A673 (cell line): ENCODE measurements around the gene PHYHIPL.

Experiments
- CTCF ChIP-seq: fragments of 300-800, 200-600 bp; sonication (generic); conservative IDR thresholded peaks from 2 replicates; pipeline ENCODE4 v1.5.1; 2017; ENCODE audit warnings: low read depth, mild to moderate bottlenecking, antibody characterized with exemption, low read length, moderate library complexity, mixed read lengths
- EZH2 ChIP-seq: fragments of 200-600 bp; sonication (generic); IDR thresholded peaks from 2 replicates; pipeline ENCODE4 v1.6.1; 2017; ENCODE audit warnings: borderline replicate concordance, low read depth, mild to moderate bottlenecking, mixed read lengths, antibody characterized with exemption, low read length; ENCODE audit not compliant: poor library complexity, severe bottlenecking

GRCh38 chr10:59283456-59284091 lies 107.1 kb downstream of the PHYHIPL start:
- TF ChIP-seq CTCF (no peak), EZH2 (no peak)
